Measurements from ENCODE around the gene ZNF831. TPM values are rescaled to one million over a fixed set of nuclear protein-coding genes. Genes with fewer than 3 reads are reported as not detected.

Gene ZNF831
- total RNA-seq, 4 donors from 2014 or later = 0.15 to 1.2 (median 0.37) TPM

DNA sequence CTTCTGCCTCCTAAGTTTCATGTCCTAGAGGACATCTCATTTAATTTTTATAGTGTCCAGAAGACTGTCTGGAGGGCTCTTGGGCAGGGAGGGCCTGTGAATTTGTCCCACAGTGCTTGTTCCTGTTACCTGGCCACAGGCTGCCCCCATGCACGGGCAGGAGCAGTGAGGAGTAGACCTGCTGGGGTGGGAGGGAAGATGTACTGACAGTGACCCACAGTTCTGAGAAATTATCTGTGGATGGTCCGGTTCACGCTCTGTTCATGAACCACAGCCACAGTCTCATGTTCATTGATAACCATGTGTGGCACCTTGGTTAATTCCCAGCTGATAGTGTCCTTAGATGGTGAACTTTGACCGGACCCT lies 18.8 kb upstream of the ZNF831 start:
- no peak overlapping the region for H3K27ac ChIP-seq
- no peak overlapping the region for H3K4me3 ChIP-seq
- H3K4me1 ChIP-seq = peaks cover 5 to 32% (median 21%) of the 10 kb centered on the region in 3 donors
- H3K36me3 ChIP-seq = no peaks in the 10 kb centered on the region
- no peak for ATAC-seq
- TF ChIP-seq POLR2AphosphoS5 (IDR thresholded peaks at IDR 0.05) (no peak), POLR2A (IDR thresholded peaks at IDR 0.05) (no peak), EP300 (IDR thresholded peaks at IDR 0.05) (no peak)
- TF ChIP-seq, protein P1, sequence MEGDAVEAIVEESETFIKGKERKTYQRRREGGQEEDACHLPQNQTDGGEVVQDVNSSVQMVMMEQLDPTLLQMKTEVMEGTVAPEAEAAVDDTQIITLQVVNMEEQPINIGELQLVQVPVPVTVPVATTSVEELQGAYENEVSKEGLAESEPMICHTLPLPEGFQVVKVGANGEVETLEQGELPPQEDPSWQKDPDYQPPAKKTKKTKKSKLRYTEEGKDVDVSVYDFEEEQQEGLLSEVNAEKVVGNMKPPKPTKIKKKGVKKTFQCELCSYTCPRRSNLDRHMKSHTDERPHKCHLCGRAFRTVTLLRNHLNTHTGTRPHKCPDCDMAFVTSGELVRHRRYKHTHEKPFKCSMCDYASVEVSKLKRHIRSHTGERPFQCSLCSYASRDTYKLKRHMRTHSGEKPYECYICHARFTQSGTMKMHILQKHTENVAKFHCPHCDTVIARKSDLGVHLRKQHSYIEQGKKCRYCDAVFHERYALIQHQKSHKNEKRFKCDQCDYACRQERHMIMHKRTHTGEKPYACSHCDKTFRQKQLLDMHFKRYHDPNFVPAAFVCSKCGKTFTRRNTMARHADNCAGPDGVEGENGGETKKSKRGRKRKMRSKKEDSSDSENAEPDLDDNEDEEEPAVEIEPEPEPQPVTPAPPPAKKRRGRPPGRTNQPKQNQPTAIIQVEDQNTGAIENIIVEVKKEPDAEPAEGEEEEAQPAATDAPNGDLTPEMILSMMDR (IDR thresholded peaks at IDR 0.05) = no peak
- WGBS, 2 donors (ENCODE audit: low coverage in 1 of 2) = 100% methylated on average over 1 to 2 of the region's 4 CpGs
- H3K27me3 ChIP-seq = no peaks in the 10 kb centered on the region
- H3K9me3 ChIP-seq = no peaks in the 10 kb centered on the region

DNA sequence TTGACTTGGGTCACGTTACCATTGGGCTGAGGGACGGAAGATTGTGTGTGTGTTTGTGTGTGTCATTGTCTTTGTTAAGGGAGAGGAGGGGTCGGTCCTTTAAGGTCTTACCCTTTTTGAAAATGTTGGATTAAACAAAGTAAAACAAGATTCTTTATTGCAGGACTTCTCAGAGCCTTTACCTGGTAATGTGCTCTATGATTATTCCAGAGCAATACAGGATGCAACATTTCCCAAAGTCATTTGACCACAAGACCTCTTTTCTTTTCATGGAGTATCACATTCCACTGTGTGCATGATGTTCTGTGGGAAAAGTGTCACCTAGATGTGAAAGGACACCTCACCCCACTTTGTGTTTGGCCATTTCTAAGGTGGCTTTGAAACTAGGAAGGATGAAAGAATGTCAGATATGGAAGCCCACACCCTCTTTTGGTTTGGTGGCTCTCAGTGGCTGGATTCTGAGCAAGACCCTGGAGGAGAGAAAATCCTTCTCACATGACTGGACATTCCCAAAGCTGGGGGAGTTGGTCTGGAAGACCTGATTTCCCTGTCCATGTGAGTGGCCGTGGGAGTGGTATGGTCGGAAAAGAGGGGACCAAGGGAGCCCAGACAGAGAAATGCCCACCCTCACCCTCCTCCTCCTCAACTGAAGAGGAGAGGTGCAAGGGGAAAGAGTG lies 18.2 kb upstream of the ZNF831 start:
- Histone ChIP-seq H3K36me3 (no peaks in the 10 kb centered on the region), H3K4me3 (no peak overlapping the region)
- 83 to 100% methylated on average over 1 to 3 of the region's 5 CpGs for WGBS, 2 donors (ENCODE audit: low coverage in 1 of 2)

DNA sequence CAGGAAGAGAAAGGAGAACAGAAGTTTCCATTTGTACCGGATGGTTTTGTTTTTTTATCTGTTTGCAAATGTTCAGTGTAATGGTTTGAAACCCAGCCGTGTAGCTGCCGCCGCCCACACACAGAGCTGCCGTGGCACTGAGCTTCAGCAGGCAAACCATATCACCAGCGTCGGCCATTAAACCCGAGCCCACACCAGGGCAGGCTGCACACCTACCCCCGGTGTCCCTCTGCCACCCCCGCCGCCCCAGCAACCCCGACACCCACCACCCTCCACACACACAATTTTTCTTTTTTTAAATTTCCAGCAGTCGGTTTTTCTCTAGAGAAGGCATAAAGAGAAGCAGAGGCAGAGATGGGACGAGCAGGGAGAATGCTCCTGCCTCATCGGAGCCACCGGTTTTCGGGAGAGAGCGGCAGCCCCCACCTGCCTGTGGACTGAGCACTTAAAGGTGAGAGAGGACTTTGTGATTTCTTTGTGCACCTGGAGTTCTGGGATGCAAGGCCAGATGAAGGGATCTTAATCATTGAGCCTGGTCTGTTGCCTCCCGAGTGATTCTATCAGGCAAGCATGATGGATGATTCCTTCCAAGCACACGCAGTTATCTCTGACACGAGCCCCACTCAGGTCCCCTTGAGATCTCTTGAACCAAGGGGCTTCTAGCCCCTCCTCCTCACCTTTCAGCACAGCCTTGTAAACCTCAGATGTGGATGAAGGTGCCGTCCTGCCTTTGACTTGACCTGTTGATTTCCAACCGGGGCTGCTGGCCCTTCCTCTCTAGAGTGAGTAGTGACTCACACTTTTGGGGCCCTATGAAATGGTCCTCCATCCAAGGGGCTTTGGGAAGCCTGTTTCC lies 17.5 kb upstream of the ZNF831 start:
- Histone ChIP-seq H3K4me3 (no peak overlapping the region), H3K27me3 (no peaks in the 10 kb centered on the region), H3K4me1 (peaks cover 5 to 34% (median 21%) of the 10 kb centered on the region in 3 donors), H3K9me3 (no peaks in the 10 kb centered on the region), H3K36me3 (no peaks in the 10 kb centered on the region), H3K27ac (peak overlapping the region in 3 of 4 donors; percentile 41 to 53 (median 52))
- 46 to 49% methylated on average over 8 to 15 of the region's 23 CpGs for WGBS, 2 donors (ENCODE audit: low coverage in 1 of 2)
- no peak for ATAC-seq
- TF ChIP-seq EP300 (IDR thresholded peaks at IDR 0.05) (no peak), POLR2AphosphoS5 (IDR thresholded peaks at IDR 0.05) (no peak), POLR2A (IDR thresholded peaks at IDR 0.05) (no peak)
- TF ChIP-seq, protein P1 (IDR thresholded peaks at IDR 0.05) = no peak

More for the DNA sequence above, 18.2 kb upstream of the ZNF831 start:
- Histone ChIP-seq H3K9me3 (no peaks in the 10 kb centered on the region), H3K27me3 (no peaks in the 10 kb centered on the region), H3K4me1 (peaks cover 5 to 34% (median 21%) of the 10 kb centered on the region in 3 donors), H3K27ac (no peak overlapping the region)
- ATAC-seq = no peak
- no peak for TF ChIP-seq POLR2A (IDR thresholded peaks at IDR 0.05)
- TF ChIP-seq EP300 (IDR thresholded peaks at IDR 0.05) = no peak
- TF ChIP-seq POLR2AphosphoS5 (IDR thresholded peaks at IDR 0.05) = no peak
- TF ChIP-seq, protein P1 (IDR thresholded peaks at IDR 0.05) = no peak

- peaks cover 5 to 34% (median 21%) of the 10 kb centered on the region in 3 donors for H3K4me1 ChIP-seq
- H3K36me3 ChIP-seq = no peaks in the 10 kb centered on the region
- 11 to 21% methylated on average over 7 to 8 of the region's 8 CpGs for WGBS, 2 donors (ENCODE audit: low coverage in 1 of 2)
- H3K9me3 ChIP-seq = no peaks in the 10 kb centered on the region
- no peaks in the 10 kb centered on the region for H3K27me3 ChIP-seq
- TF ChIP-seq POLR2A (IDR thresholded peaks at IDR 0.05) = no peak
- TF ChIP-seq POLR2AphosphoS5 (IDR thresholded peaks at IDR 0.05) = no peak
- TF ChIP-seq EP300 (IDR thresholded peaks at IDR 0.05) = no peak
- ATAC-seq = no peak
- no peak overlapping the region for H3K4me3 ChIP-seq
- H3K27ac ChIP-seq = peak overlapping the region in 3 of 4 donors; percentile 41 to 53 (median 52)
Measured at GRCh38 chr20:59146780-59147565, 16.6 kb upstream of the ZNF831 start.

- H3K27me3 ChIP-seq = no peaks in the 10 kb centered on the region
- no peaks in the 10 kb centered on the region for H3K36me3 ChIP-seq
- H3K9me3 ChIP-seq = no peaks in the 10 kb centered on the region
- peaks cover 5 to 40% (median 21%) of the 10 kb centered on the region in 3 donors for H3K4me1 ChIP-seq
- 76 to 100% methylated on average over 2 to 3 of the region's 3 CpGs for WGBS, 2 donors (ENCODE audit: low coverage in 1 of 2)
- H3K4me3 ChIP-seq = no peak overlapping the region
- TF ChIP-seq EP300 (IDR thresholded peaks at IDR 0.05) (no peak), POLR2A (IDR thresholded peaks at IDR 0.05) (no peak), POLR2AphosphoS5 (IDR thresholded peaks at IDR 0.05) (no peak)
- TF ChIP-seq, protein P1 (IDR thresholded peaks at IDR 0.05) = no peak
- no peak for ATAC-seq
- H3K27ac ChIP-seq = peak overlapping the region in 3 of 4 donors; percentile 41 to 53 (median 52)
Measured at GRCh38 chr20:59147586-59147985, 16.0 kb upstream of the ZNF831 start.
